ENCODE measurements around the gene CRACR2B.
A peak's percentile ranks its signal among the peaks of the same experiment; 100 is the strongest.

DNA sequence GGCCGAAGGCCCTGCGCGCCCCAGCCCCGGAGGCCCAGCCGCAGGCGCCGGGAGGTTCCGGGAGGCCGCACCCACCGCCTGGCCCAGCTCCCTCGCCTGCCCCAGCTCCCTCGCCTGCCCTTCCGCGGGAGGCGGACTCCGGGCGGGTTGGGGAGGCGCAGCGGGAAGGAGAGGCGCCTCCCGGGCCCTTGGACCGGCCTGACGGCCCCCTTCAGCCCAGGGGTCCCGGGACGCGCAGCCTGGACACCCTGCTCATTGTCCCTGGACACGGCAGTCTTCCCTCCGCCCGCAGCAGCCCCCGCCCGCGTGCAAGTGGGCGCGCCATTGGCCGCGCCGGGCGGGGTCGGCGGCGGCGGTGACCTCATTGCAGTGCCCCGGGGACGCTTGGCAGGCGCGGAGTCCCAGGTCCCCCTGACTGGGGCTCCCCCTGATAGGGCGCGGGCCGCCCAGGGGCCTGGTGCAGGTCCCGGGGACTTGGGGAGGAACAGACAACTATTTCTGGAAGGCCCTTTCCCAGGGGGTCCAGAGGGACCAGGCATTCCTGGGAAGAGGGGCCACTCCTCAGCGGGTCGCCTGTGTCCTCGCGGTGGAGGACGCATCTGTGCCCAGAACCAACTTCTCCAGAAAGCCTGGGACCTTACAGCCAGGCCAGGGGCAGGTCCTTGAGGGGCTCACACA is 5.5 kb downstream of the CRACR2B start:
- TF ChIP-seq, protein P1, sequence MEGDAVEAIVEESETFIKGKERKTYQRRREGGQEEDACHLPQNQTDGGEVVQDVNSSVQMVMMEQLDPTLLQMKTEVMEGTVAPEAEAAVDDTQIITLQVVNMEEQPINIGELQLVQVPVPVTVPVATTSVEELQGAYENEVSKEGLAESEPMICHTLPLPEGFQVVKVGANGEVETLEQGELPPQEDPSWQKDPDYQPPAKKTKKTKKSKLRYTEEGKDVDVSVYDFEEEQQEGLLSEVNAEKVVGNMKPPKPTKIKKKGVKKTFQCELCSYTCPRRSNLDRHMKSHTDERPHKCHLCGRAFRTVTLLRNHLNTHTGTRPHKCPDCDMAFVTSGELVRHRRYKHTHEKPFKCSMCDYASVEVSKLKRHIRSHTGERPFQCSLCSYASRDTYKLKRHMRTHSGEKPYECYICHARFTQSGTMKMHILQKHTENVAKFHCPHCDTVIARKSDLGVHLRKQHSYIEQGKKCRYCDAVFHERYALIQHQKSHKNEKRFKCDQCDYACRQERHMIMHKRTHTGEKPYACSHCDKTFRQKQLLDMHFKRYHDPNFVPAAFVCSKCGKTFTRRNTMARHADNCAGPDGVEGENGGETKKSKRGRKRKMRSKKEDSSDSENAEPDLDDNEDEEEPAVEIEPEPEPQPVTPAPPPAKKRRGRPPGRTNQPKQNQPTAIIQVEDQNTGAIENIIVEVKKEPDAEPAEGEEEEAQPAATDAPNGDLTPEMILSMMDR (IDR thresholded peaks at IDR 0.05) = peak in 1 of 5 experiments; percentile 4
- peak in 1 of 2 donors; percentile 28 for TF ChIP-seq POLR2A (IDR thresholded peaks at IDR 0.05)
